Measurements from ENCODE around the gene GNPAT.
A peak's percentile ranks its signal among the peaks of the same experiment; 100 is the strongest.

The GNPAT gene

DNA sequence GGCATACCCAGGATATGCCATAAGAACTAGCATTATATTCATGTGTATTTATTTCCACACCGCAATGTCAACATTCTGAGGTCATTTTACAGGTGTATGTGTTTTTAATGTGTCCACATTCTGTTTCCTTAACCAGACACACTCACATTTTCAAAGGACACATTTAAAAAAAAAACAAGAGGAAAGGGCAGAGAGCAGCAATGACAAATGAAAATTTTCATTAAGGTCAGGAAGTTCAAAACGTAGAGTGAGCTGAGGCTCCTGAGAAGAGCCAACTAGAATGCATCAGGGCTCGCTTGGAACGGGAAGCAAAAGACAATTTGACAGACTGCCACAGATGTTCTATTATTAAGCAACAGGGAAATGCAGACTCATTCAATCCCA, 4.8 kb upstream of the GNPAT start:
- TF ChIP-seq, protein P1, sequence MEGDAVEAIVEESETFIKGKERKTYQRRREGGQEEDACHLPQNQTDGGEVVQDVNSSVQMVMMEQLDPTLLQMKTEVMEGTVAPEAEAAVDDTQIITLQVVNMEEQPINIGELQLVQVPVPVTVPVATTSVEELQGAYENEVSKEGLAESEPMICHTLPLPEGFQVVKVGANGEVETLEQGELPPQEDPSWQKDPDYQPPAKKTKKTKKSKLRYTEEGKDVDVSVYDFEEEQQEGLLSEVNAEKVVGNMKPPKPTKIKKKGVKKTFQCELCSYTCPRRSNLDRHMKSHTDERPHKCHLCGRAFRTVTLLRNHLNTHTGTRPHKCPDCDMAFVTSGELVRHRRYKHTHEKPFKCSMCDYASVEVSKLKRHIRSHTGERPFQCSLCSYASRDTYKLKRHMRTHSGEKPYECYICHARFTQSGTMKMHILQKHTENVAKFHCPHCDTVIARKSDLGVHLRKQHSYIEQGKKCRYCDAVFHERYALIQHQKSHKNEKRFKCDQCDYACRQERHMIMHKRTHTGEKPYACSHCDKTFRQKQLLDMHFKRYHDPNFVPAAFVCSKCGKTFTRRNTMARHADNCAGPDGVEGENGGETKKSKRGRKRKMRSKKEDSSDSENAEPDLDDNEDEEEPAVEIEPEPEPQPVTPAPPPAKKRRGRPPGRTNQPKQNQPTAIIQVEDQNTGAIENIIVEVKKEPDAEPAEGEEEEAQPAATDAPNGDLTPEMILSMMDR (conservative IDR thresholded peaks at IDR 0.05): no peak
- H3K27ac ChIP-seq: peak overlapping the region; percentile 73

DNA sequence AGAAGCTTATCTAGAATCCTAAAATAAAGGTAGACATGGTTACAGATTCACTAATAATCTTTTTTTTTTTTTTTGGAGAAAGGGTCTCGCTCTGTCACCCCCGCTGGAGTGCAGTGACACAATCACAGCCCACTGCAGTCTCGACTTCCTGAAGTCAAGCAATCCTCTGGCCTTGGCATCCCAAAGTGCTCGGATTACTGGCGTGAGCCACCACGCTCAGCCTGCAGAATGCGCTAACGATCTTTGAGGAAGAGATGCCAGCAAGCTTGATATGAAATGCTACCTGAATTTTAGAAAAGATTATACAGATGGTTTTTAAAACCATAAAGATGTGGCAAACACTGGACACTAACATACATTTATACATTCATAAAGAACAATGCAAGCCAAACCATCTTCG, 4.1 kb upstream of the GNPAT start:
- TF ChIP-seq, protein P1 (conservative IDR thresholded peaks at IDR 0.05): no peak
- peak overlapping the region; percentile 73 for H3K27ac ChIP-seq

DNA sequence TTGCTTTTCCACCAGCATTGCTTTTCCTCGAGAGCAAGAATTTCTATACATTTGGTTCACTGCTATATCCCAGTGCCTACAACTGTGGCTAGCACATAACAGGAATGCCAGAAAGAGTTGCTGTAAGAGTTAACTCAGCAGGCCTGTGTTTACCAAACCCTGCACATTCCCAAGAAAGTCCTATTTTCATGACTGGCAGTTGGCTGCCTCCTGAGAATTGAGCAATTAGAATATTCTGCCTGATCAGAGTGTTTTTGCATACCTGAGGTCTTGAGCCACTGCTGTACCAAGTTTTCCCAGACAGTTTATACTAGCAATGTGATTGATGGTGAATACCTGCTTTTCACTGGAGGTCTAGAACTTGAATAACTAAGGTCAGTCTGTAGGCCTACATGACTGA, 2.7 kb upstream of the GNPAT start:
- no peak overlapping the region for H3K27ac ChIP-seq
- TF ChIP-seq, protein P1 (conservative IDR thresholded peaks at IDR 0.05): no peak

DNA sequence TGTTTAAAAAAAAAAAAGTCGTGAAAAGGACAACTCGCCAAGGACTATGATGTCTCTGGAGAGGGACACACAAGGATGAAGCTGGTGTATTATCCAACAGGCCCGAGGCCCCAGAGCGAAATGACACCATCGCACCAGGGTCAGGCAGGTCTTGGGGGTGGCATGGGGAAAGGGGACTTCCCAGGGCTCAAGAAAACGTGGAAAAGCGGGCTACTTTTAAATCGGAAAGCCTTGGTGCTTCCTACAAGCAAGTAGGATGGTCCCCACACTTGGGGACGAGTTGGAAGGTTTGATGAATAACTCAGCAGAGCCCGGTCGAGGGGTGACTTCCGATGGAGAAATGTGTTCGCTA, 505 bp upstream of the GNPAT start:
- TF ChIP-seq, protein P1 (conservative IDR thresholded peaks at IDR 0.05): no peak
- H3K27ac ChIP-seq: peak overlapping the region; percentile 83

DNA sequence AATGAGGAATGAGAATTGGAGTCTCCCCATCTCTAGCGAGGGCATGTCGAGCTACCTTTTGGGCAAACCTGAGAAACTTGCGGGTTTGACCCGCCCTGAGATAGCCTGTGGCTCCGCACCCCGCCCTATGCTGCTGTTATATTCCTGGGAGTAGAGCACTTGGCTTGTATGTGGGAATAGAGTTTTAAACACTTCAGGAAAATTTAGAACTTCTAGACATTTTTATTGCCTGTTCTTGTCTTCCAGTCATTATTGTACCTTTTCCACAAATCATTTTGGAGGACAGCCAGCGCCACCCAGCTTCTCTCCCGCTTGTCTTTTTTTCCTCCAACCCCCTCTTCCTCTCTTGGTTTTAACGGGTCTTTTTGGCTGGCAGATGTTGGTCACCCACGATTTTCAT, 738 bp downstream of the GNPAT start:
- TF ChIP-seq, protein P1 (conservative IDR thresholded peaks at IDR 0.05): no peak
- peak overlapping the region; percentile 83 for H3K27ac ChIP-seq

DNA sequence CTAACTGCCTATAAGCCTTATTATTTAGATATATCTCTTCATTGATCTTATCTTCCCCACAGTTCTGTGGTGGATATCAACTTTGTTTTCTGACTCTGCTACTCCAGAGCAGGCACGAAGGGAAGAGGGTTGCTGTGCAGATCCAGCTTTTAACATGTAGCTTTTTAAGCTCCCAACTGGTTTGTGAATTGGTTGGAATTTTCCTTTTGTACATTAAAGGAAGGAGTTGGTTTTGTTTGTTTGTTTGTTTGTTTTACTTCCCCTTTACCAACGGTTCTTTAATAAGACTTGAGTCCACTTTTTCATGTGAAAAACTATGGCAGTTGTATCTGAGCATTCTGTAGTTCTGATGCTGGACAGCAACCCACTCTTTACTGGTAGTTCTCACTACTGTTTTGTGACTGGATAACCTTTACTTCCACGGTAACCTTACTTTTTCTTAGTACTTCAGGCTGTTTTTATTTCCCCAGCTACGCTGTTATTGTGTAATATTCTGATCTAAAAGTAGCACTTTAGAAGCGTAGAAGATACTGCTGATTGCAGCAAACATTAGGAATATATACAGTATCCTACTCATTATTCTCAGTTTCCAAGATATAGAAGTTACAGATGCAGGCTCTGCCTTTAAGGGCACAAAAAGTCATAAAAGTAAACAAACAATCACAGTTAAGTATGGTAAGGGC, 1.6 kb downstream of the GNPAT start:
- TF ChIP-seq, protein P1 (conservative IDR thresholded peaks at IDR 0.05): no peak
- H3K27ac ChIP-seq: peak overlapping the region; percentile 83; the same call in 1 of the 2 replicates

DNA sequence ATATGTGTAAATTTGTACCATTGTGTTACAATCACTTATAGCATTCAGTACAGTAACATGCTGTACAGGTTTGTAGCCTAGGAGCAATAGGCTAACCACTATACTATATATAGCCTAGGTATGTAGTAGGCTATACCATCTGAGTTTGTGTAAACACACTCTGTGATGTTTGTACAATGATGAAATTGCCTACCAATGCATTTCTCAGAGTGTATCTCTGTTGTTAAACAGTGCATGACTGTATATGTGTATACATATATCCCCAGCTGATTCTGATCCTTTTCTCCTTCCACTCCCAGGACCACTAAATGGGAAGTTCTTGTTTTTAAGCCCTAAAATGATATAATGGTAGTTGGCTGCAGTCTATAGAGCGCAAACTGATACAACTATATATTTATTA, 7.8 kb downstream of the GNPAT start:
- TF ChIP-seq, protein P1 (conservative IDR thresholded peaks at IDR 0.05): no peak
- no peak overlapping the region for H3K27ac ChIP-seq

Measured in VCaP (cell line).